Transverse colon (tissue), 4 donors: ENCODE results near the gene MAPKBP1.

Experiments used
- EP300 ChIP-seq: sonication (generic); formaldehyde crosslinking; IDR thresholded peaks from one replicate; pipeline ENCODE4 v1.6.1; 2017; ENCODE audit warnings: antibody characterized with exemption, low read depth
- POLR2A ChIP-seq: fragments of 450-650 bp; IDR thresholded peaks from one replicate; pipeline ENCODE4 v1.6.1; 2016; ENCODE audit warnings: antibody characterized with exemption, mild to moderate bottlenecking, moderate library complexity
- POLR2AphosphoS5 ChIP-seq, 3 donors: sonication (generic); formaldehyde crosslinking; IDR thresholded peaks; one replicate each; pipeline ENCODE4 v1.6.1; 2016; ENCODE audit warnings: antibody characterized with exemption in 3 of 3
- TF ChIP-seq, protein P1 (sequence below), 5 experiments: fragments of 200-600 bp in 3 of 5; fragments of 450-650 bp in 2 of 5; sonication (generic) in 3 of 5; IDR thresholded peaks; 1 replicate in 2 of 5; 2 replicates in 3 of 5; pipeline ENCODE4 v1.5.1; 2016 to 2017; ENCODE audit warnings: antibody characterized with exemption in 5 of 5, inconsistent platforms in 3 of 5, mild to moderate bottlenecking in 2 of 5, moderate library complexity in 1 of 5

DNA sequence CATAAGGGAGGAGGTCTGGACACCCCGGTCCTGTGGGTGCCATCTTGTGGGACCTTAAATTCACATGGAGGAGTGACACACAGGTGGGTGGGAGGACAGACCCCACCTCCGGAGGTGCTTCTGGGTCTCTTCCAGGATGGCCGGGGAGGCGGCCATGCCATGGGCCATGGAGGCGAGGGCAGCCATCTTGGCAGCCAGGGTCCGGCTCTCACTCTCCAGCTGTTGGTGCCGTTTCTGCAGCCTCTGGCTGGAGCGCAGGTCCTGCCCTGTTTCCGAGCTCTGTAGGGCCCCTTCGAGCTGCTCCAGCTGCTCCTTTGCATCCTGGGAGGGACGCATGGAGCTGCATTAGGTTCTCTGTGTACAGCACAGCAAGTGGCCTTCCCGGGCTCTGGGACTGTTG lies 100.5 kb downstream of the MAPKBP1 start:
- TF ChIP-seq, protein P1, sequence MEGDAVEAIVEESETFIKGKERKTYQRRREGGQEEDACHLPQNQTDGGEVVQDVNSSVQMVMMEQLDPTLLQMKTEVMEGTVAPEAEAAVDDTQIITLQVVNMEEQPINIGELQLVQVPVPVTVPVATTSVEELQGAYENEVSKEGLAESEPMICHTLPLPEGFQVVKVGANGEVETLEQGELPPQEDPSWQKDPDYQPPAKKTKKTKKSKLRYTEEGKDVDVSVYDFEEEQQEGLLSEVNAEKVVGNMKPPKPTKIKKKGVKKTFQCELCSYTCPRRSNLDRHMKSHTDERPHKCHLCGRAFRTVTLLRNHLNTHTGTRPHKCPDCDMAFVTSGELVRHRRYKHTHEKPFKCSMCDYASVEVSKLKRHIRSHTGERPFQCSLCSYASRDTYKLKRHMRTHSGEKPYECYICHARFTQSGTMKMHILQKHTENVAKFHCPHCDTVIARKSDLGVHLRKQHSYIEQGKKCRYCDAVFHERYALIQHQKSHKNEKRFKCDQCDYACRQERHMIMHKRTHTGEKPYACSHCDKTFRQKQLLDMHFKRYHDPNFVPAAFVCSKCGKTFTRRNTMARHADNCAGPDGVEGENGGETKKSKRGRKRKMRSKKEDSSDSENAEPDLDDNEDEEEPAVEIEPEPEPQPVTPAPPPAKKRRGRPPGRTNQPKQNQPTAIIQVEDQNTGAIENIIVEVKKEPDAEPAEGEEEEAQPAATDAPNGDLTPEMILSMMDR (IDR thresholded peaks at IDR 0.05), result no peak
- TF ChIP-seq EP300, result no peak
- no peak for TF ChIP-seq POLR2A
- TF ChIP-seq POLR2AphosphoS5 (IDR thresholded peaks at IDR 0.05), result no peak
